ENCODE results near the gene RFFL. TPM values are rescaled to one million over a fixed set of nuclear protein-coding genes. Genes with fewer than 3 reads are reported as not detected.

Gene RFFL
- total and polyA plus RNA-seq, 9 of the 15 experiments (the other 6 are each of a cell fraction or from before 2014, with no cell fraction given): 3.4 to 18.1 (median 12.8) TPM

DNA sequence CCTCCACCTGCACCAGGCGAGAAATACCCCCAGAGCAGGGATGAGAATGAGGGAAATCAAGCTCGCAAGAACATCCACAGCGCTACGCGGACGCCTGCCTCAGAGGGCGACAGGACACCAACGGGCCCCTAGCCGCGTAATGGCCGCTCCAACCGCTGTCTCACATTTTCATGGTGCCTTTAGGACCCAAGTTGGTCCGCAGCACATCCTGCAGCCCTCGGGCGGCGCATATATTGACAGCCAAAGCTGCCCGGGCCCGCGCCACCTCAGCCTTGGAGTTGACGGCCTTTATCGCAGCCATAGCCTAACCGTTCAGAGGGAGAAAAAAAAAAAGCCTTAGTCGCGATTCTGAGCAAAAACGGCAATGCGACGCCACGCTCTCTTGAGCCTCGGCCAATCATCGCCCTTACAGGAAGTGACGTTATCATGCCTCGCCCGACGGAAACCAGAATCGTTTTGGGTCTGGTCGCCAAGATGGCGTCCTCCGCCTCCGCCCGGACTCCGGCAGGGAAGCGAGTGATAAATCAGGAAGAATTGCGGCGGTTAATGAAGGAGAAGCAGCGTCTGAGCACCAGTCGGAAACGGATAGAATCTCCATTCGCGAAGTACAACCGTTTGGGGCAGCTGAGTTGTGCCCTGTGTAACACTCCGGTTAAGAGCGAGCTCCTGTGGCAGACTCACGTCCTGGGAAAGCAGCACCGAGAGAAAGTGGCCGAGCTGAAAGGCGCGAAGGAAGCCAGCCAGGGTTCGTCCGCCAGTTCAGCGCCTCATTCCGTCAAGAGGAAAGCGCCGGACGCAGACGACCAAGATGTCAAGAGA lies 102.2 kb downstream of the RFFL start, which contains the start of the genes CCT6B and ZNF830 (continued):
- 0 out of 2 replicates have a peak, but pooled peaks have one; percentile 3 for TF ChIP-seq SPI1 (IDR thresholded peaks at IDR 0.05; ENCODE audit: borderline replicate concordance, low read depth, low read length)
- no peak for TF ChIP-seq CBX2 (IDR thresholded peaks at IDR 0.05; ENCODE audit: insufficient read depth, low read length, poor library complexity, severe bottlenecking)
- peak; percentile 68 for TF ChIP-seq GTF2B (IDR thresholded peaks at IDR 0.05; ENCODE audit: extremely low read depth, insufficient read length)
- no peak for TF ChIP-seq MCM7 (IDR thresholded peaks at IDR 0.05)
- TF ChIP-seq ZNF449 (CRISPR knock-in tag; IDR thresholded peaks at IDR 0.05): peak; percentile 32; the same call in 1 of the 2 replicates
- TF ChIP-seq RB1 (IDR thresholded peaks at IDR 0.05; ENCODE audit: low read depth): peak; percentile 39; the same call in 1 of the 2 replicates
- TF ChIP-seq TBL1XR1 (IDR thresholded peaks at IDR 0.05; ENCODE audit: low read length in 2 of 2): peak in 1 of 2 experiments; percentile 56; a peak in 2 of 4 replicates
- no peak for TF ChIP-seq ARID3B (CRISPR knock-in tag; IDR thresholded peaks at IDR 0.05; ENCODE audit: borderline replicate concordance)
- 0 out of 2 replicates have a peak, but pooled peaks have one; percentile 1 for TF ChIP-seq NFE2 (IDR thresholded peaks at IDR 0.05; ENCODE audit: low read depth)
- peak; percentile 45; the same call in 1 of the 2 replicates for TF ChIP-seq CTBP1 (IDR thresholded peaks at IDR 0.05; ENCODE audit: borderline replicate concordance)
- no peak for TF ChIP-seq MEF2D (tag; conservative IDR thresholded peaks at IDR 0.05; ENCODE audit: low read depth)
- TF ChIP-seq, protein P1, sequence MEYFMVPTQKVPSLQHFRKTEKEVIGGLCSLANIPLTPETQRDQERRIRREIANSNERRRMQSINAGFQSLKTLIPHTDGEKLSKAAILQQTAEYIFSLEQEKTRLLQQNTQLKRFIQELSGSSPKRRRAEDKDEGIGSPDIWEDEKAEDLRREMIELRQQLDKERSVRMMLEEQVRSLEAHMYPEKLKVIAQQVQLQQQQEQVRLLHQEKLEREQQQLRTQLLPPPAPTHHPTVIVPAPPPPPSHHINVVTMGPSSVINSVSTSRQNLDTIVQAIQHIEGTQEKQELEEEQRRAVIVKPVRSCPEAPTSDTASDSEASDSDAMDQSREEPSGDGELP (CRISPR knock-in tag; IDR thresholded peaks at IDR 0.05; ENCODE audit: borderline replicate concordance): peak; percentile 34; the same call in 1 of the 2 replicates
- no peak for TF ChIP-seq KLF10 (CRISPR knock-in tag; IDR thresholded peaks at IDR 0.05)
- TF ChIP-seq, protein P2, sequence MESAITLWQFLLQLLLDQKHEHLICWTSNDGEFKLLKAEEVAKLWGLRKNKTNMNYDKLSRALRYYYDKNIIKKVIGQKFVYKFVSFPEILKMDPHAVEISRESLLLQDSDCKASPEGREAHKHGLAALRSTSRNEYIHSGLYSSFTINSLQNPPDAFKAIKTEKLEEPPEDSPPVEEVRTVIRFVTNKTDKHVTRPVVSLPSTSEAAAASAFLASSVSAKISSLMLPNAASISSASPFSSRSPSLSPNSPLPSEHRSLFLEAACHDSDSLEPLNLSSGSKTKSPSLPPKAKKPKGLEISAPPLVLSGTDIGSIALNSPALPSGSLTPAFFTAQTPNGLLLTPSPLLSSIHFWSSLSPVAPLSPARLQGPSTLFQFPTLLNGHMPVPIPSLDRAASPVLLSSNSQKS (CRISPR knock-in tag; IDR thresholded peaks at IDR 0.05): no peak
- TF ChIP-seq ZNF24 (IDR thresholded peaks at IDR 0.05): 0 out of 2 replicates have a peak, but pooled peaks have one; percentile 4
- TF ChIP-seq ZNF384 (IDR thresholded peaks at IDR 0.05; ENCODE audit: low read depth, low read length): peak; percentile 98
- TF ChIP-seq, protein P3, sequence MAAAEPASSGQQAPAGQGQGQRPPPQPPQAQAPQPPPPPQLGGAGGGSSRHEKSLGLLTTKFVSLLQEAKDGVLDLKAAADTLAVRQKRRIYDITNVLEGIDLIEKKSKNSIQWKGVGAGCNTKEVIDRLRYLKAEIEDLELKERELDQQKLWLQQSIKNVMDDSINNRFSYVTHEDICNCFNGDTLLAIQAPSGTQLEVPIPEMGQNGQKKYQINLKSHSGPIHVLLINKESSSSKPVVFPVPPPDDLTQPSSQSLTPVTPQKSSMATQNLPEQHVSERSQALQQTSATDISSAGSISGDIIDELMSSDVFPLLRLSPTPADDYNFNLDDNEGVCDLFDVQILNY (CRISPR knock-in tag; IDR thresholded peaks at IDR 0.05): 0 out of 2 replicates have a peak, but pooled peaks have one; percentile 43
- no peak for TF ChIP-seq RAD51 (IDR thresholded peaks at IDR 0.05; ENCODE audit: borderline replicate concordance, low read depth)

Data from K562 (cell line).